GM19099 (cell line): ENCODE data around the gene AGBL1.

ENCODE experiments used
- POLR2A ChIP-seq: IDR thresholded peaks from 3 replicates; pipeline ENCODE4 v1.6.1; 2011; ENCODE audit warnings: low read depth; ENCODE audit not compliant: insufficient read length; ENCODE audit errors: extremely low read depth

The AGBL1 gene

GRCh38 chr15:86558252-86558651 lies 478.6 kb downstream of the AGBL1 start:
- no peak for TF ChIP-seq POLR2A

DNA sequence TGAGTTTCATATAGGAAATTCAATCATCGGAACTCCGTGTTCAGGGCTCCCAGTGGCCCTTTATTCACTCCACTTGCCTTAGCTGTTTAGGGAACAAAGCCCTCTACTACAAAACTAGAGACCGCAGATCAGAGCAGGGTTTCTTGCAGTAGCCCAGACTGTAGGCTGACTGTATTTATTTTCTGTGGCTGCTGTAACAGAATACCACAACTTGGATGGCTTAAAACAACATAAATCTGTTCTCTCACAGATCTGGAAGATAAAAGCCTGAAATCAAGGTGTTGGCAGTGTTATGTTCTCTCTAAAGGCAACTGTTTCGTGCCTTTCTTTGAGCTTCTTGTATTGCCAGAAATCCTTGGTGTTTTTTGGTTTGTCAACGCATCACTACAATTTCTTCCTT lies 479.0 kb downstream of the AGBL1 start:
- no peak for TF ChIP-seq POLR2A

- no peak for TF ChIP-seq POLR2A
Measured at GRCh38 chr15:86568378-86568777, 488.7 kb downstream of the AGBL1 start.

DNA sequence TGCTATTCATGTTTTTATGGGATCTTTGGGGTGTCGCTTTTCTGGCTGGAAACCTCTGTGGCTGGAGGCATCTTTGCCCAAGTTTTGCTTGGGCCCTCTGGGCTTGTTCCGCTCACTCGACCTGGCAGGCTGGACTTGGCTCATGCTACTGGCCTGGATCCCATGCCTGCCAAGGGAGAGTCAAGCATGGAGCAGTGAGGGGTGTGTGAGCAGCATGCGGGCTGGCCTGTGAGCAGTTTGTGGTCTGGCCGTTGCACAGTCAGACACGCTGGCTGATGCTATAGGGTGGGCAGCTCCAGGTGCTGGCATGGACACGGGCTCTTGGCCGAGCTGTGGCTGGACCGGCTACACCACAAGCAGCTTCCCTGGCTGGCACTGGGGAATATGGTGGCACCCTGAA lies 491.1 kb downstream of the AGBL1 start:
- TF ChIP-seq POLR2A, result no peak

DNA sequence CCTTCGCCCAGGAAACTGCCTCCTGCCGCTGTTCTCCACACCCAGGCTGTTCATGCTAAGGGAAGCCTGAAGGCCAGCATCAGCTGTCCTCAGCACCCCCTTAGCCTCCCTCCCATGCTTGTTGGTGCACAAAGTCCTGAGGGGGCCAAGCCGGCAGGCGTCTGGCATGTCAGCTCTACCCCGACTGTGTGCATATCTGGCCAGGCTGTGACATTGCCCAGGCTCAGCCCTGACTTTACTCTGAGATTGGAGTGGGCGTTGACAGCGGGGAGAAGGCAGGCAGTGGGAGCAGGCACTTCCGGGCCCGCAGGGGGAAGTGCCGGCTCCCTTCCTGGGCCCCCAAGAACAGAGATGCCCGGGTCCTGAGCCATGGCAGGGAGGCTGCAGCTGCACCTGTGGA lies 492.2 kb downstream of the AGBL1 start:
- no peak for TF ChIP-seq POLR2A

DNA sequence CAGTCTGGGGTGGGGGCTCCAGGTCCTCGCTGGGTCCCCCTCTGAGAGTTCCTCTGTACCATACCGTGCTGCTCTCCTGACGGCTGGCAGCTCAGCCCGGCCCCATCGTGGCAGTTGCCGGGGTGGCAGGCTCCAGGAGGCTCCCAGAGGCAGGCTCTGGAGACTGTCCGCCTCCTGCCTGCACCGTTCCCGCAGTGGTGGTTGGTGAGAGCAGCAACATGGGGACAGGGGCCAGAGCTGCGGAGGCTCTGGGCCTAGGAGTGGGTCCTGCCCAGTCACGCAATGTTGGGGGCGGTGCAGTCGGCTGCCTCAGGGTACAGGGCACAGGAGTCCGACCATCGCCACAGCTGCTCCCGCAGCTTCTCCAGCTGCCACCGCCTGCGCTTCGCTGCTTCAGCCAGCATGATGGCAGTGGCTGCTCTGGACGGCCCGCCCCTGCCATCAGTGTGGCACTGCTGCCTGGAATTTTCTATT lies 492.7 kb downstream of the AGBL1 start:
- no peak for TF ChIP-seq POLR2A

DNA sequence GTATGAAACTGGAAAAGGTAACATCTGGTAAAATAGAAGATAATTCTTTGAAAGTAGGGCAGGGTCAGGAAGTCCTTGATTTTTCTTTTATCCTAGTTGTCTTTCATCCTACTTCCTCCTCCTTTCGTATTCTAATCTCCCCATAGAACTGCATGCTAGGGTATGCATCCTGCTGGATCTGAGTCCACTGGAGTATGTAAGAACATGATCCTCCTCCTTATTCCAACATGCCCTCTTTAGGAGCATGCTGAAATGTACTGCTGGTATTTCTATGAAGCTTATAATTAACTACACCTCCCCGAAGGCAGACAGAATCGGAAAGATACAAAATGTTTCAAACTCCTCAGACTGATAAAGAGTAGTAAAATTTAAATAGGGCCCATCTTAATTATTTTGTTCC lies 493.8 kb downstream of the AGBL1 start:
- TF ChIP-seq POLR2A, result no peak

DNA sequence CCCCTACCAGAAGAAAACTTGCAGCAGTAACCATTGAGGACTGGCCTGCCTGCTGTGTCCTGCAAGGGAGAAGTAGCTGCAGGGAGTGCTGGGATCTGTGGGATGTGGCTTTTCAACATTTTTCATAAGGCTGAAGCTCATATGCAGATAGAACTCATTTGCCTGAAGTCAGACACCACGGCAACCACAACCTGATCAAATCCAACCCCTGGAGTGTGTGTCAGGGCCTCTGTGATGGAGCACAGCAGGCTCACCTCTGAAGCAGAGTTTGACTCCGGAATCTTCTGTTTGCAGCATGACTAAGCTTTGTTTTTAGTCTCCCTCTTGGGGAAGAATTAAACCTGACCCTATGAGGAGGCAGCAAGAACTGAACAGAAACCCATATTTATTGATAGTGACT lies 508.7 kb downstream of the AGBL1 start:
- TF ChIP-seq POLR2A, result no peak

- TF ChIP-seq POLR2A, result no peak
Measured at GRCh38 chr15:86590461-86590860, 510.8 kb downstream of the AGBL1 start.

DNA sequence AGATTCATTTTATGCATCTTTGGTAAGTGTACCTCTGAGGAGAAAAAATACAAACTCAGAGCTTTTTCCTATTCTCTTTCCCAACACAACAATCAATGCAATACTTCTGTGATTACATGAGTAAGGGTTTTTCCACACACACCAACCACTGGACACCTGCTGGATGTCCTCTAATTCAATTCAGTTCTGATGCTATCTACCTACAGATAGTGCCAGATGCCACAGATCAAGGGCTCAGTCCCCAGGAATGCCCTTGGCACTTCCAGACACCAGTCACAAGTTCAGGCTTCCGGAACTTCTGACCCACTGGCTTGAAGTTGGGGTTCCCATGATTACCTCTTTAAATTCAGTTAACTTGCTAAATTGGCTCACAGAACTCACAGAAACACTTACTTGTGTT lies 511.5 kb downstream of the AGBL1 start:
- no peak for TF ChIP-seq POLR2A

DNA sequence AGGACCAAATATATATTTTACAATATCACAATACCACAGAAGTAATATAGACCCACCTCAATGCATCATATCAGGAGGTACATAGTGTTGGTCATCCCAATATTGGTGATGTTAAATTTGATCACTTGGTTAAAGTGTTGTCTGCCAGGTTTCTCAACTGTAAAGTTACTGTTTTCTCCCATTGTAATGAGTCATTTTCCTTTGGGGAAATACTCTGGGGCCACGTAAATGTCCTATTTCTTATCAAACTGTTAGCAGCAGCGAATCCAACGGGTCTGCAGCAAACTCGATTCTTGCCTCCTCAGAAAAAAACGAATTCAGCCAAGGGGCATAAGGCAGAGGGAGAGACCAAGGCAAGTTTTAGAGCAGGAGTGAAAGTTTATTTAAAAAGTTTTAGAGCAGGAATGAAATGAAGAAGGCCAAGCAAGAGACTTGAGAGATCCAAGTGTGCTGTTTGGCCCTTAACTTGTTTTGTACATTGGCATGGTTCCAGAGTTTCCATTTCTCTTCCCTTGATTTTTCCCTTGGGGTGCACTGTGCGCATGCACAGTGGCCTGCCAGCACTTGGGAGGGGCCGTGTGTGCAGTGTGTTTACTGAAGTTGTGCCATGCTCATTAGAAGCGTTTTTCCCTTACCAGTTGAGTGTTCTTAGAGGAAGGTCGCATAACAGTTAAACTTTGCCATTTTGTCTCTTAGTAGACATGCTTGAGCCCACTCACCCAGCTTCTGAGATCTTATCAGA lies 512.5 kb downstream of the AGBL1 start:
- TF ChIP-seq POLR2A, result no peak

DNA sequence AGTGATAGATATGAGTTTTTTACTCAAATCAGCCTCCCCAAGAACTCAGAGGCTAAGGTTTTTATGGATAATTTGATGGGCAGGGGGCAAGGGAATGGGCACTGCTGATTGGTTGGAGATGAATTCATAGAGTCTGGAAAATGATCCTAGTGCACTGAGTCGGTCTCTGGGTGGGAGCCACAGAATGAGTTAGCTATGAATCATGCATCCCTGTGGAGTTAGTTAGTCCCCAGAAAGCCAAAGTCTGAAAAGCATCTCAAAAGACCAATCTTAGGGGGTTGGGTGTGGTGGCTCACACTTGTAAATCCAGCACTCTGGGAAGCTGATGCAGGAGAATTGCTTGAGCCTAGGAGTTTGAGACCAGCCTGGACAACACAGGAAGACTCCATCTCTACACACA lies 516.1 kb downstream of the AGBL1 start:
- TF ChIP-seq POLR2A, result no peak

- no peak for TF ChIP-seq POLR2A
Measured at GRCh38 chr15:86603466-86603865, 523.8 kb downstream of the AGBL1 start.

DNA sequence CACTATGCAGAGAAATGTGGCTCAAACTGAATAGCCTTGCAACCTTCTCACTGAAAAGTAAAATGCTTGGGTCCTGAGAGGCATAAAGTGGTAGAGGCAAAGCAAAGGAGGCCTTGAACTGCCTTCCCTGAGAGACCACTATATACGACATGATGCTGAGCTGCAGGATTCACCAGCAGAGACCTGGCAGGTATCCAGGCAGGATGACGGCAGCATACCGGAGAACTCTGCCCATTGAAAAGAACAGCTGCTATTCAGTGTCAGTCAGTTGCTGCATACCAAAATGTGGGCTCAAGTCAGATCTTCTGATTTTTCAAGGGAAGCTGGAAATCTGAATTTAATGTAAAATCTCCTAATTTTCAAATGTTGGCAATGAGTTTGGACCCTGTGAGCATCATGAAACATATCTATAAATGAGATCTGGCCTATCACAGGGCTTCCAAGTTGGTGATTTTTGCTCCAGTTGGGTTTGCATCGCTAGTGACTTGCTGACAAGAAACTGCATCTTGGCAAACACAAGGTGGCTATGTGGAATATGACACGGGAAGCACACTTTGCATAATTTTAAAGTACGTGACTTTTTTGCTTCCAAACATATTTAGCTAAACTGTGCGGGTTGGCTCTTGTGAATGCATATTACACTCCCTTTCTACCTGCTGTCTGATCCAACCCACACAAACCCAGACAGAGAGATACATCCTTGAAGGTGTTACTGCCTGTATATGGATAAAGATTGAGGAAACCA lies 529.0 kb downstream of the AGBL1 start:
- no peak for TF ChIP-seq POLR2A

DNA sequence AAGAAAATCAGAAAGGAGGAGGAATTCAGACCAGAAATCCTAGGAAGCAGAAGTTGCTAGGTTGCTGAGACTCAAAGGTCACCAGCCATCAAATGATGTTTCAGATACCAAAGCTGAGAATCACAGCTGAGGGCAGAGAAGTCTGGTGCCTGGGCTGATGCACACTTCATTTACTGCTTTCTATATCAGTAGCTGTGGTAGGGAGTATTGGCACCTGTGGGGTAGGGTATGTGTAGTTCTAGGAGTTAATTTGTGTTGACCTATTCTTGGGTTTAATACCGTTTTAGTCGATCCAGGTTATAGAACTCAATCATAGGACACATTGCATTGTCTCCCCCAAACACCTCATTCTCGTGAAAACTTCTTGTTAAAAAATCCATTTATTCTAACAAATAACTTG lies 529.6 kb downstream of the AGBL1 start:
- TF ChIP-seq POLR2A, result no peak

- no peak for TF ChIP-seq POLR2A
Measured at GRCh38 chr15:86610038-86610437, 530.4 kb downstream of the AGBL1 start.
